ENCODE data around the gene GADL1.

Gene GADL1

GRCh38 chr3:30894521-30895251 is at the start of gene GADL1:
GADL1 (minus strand) TSS chr3:30894661; CDS start chr3:30894614, 47 bp downstream.
- DNase-seq (ENCODE audit: low read depth) = no peak

GRCh38 chr3:30944124-30944523 is 49.7 kb upstream of the GADL1 start:
- no peak for DNase-seq (ENCODE audit: low read depth)

GRCh38 chr3:30943206-30943605 is 48.7 kb upstream of the GADL1 start:
- DNase-seq (ENCODE audit: low read depth) = no peak

GRCh38 chr3:30941342-30941741 is 46.9 kb upstream of the GADL1 start:
- no peak for DNase-seq (ENCODE audit: low read depth)

- no peak for DNase-seq (ENCODE audit: low read depth)
Observed at GRCh38 chr3:30940740-30941139, 46.3 kb upstream of the GADL1 start.

GRCh38 chr3:30934208-30934550 is 39.7 kb upstream of the GADL1 start:
- no peak for DNase-seq (ENCODE audit: low read depth)

GRCh38 chr3:30933478-30934207 is 39.2 kb upstream of the GADL1 start:
- no peak for DNase-seq (ENCODE audit: low read depth)

- no peak for DNase-seq (ENCODE audit: low read depth)
Observed at GRCh38 chr3:30932513-30933098, 38.1 kb upstream of the GADL1 start.

GRCh38 chr3:30924763-30925162 is 30.3 kb upstream of the GADL1 start:
- no peak for DNase-seq (ENCODE audit: low read depth)

GRCh38 chr3:30919564-30919963 is 25.1 kb upstream of the GADL1 start:
- DNase-seq (ENCODE audit: low read depth) = no peak

- DNase-seq (ENCODE audit: low read depth) = no peak
Observed at GRCh38 chr3:30918761-30919160, 24.3 kb upstream of the GADL1 start.

- DNase-seq (ENCODE audit: low read depth) = no peak
Observed at GRCh38 chr3:30915782-30916181, 21.3 kb upstream of the GADL1 start.

- no peak for DNase-seq (ENCODE audit: low read depth)
Observed at GRCh38 chr3:30914696-30915095, 20.2 kb upstream of the GADL1 start.

GRCh38 chr3:30913176-30913575 is 18.7 kb upstream of the GADL1 start:
- DNase-seq (ENCODE audit: low read depth) = no peak

GRCh38 chr3:30912301-30912700 is 17.8 kb upstream of the GADL1 start:
- no peak for DNase-seq (ENCODE audit: low read depth)

GRCh38 chr3:30908456-30909037 is 14.1 kb upstream of the GADL1 start:
- no peak for DNase-seq (ENCODE audit: low read depth)

GRCh38 chr3:30904996-30905395 is 10.5 kb upstream of the GADL1 start:
- no peak for DNase-seq (ENCODE audit: low read depth)

GRCh38 chr3:30895329-30895728 is 868 bp upstream of the GADL1 start:
- DNase-seq (ENCODE audit: low read depth) = no peak

- DNase-seq (ENCODE audit: low read depth) = no peak
Observed at GRCh38 chr3:30893678-30894325, 659 bp downstream of the GADL1 start.

- DNase-seq (ENCODE audit: low read depth) = no peak
Observed at GRCh38 chr3:30890907-30891306, 3.6 kb downstream of the GADL1 start.

- DNase-seq (ENCODE audit: low read depth) = no peak
Observed at GRCh38 chr3:30886888-30887287, 7.6 kb downstream of the GADL1 start.

- DNase-seq (ENCODE audit: low read depth) = no peak
Observed at GRCh38 chr3:30878862-30879261, 15.6 kb downstream of the GADL1 start.
